Peyer's patch (tissue), 4 donors: ENCODE results near the gene MEGF10. TPM values are rescaled to one million over a fixed set of nuclear protein-coding genes. Genes with fewer than 3 reads are reported as not detected.

ENCODE experiments used
- DNase-seq, 3 donors: peaks; one replicate each; pipeline ENCODE4 v3.0.0-alpha.2; 2017 to 2019
- H3K27ac ChIP-seq, 4 donors: fragments of 200-600 bp; sonication (generic); one replicate each; pipeline ENCODE4 v1.5.1; 2016 to 2019
- H3K27me3 ChIP-seq, 2 donors: fragments of 200-600 bp; sonication (generic); one replicate each; pipeline ENCODE4 v1.5.1; 2019
- H3K36me3 ChIP-seq, 3 donors: fragments of 200-600 bp; sonication (generic); one replicate each; pipeline ENCODE4 v1.5.1; 2016 to 2019
- H3K4me1 ChIP-seq, 4 donors: fragments of 200-600 bp; sonication (generic); one replicate each; pipeline ENCODE4 v1.5.1; 2016 to 2019
- H3K4me3 ChIP-seq, 4 donors: fragments of 200-600 bp; sonication (generic); 1 replicate in 3 of 4; 2 replicates in 1 of 4; pipeline ENCODE4 v1.5.1; 2016 to 2019; ENCODE audit warnings: mild to moderate bottlenecking in 1 of 4
- H3K9me3 ChIP-seq, 4 donors: fragments of 200-600 bp; sonication (generic); one replicate each; pipeline ENCODE4 v1.5.1; 2016 to 2019; ENCODE audit warnings: mild to moderate bottlenecking in 1 of 4
- CTCF ChIP-seq, 6 experiments: fragments of 450-650 bp in 4 of 6; fragments of 200-600 bp in 2 of 6; sonication (generic) in 1 of 6; IDR thresholded peaks; one replicate each; pipeline ENCODE4 v1.5.1; 2017 to 2019; ENCODE audit warnings: antibody characterized with exemption in 6 of 6, mild to moderate bottlenecking in 3 of 6, moderate library complexity in 1 of 6
- POLR2A ChIP-seq, 2 donors: fragments of 450-650 bp; IDR thresholded peaks; one replicate each; pipeline ENCODE4 v1.5.1; 2017; ENCODE audit warnings: antibody characterized with exemption in 2 of 2, mild to moderate bottlenecking in 2 of 2, moderate library complexity in 2 of 2
- total RNA-seq, 4 donors: library from RNA; depleted of rRNA; stranded (reverse); fragments of >200 nt; gene quantifications; one replicate each; pipeline ENCODE4 v1.1.0, GENCODE V29; 2016

The MEGF10 gene
- total RNA-seq, 4 donors from 2014 or later: 0.13 to 2.5 (median 0.19) TPM; not detected in 1

GRCh38 chr5:127326431-127326830, 35.8 kb downstream of the MEGF10 start:
- Histone ChIP-seq H3K4me1 (no peaks in the 10 kb centered on the region), H3K36me3 (no peaks in the 10 kb centered on the region), H3K9me3 (no peaks in the 10 kb centered on the region), H3K27ac (no peak overlapping the region), H3K4me3 (no peak overlapping the region), H3K27me3 (no peaks in the 10 kb centered on the region)
- no peak for DNase-seq
- TF ChIP-seq POLR2A (IDR thresholded peaks at IDR 0.05): no peak

- DNase-seq: no peak
- H3K9me3 ChIP-seq: no peaks in the 10 kb centered on the region
- no peaks in the 10 kb centered on the region for H3K4me1 ChIP-seq
- no peak overlapping the region for H3K4me3 ChIP-seq
- no peaks in the 10 kb centered on the region for H3K27me3 ChIP-seq
- H3K36me3 ChIP-seq: no peaks in the 10 kb centered on the region
- TF ChIP-seq POLR2A (IDR thresholded peaks at IDR 0.05) (no peak), CTCF (IDR thresholded peaks at IDR 0.05) (no peak)
- no peak overlapping the region for H3K27ac ChIP-seq
Measured at GRCh38 chr5:127326976-127327755, 36.6 kb downstream of the MEGF10 start.

- Histone ChIP-seq H3K9me3 (no peaks in the 10 kb centered on the region), H3K4me1 (no peaks in the 10 kb centered on the region), H3K36me3 (no peaks in the 10 kb centered on the region), H3K27ac (no peak overlapping the region), H3K4me3 (no peak overlapping the region), H3K27me3 (no peaks in the 10 kb centered on the region)
- DNase-seq: no peak
- TF ChIP-seq POLR2A (IDR thresholded peaks at IDR 0.05) (no peak), CTCF (IDR thresholded peaks at IDR 0.05) (no peak)
Measured at GRCh38 chr5:127330116-127330515, 39.5 kb downstream of the MEGF10 start.

GRCh38 chr5:127331890-127332649, 41.5 kb downstream of the MEGF10 start:
- Histone ChIP-seq H3K27me3 (no peaks in the 10 kb centered on the region), H3K9me3 (no peaks in the 10 kb centered on the region), H3K27ac (no peak overlapping the region), H3K4me1 (no peaks in the 10 kb centered on the region), H3K36me3 (no peaks in the 10 kb centered on the region), H3K4me3 (no peak overlapping the region)
- no peak for DNase-seq
- no peak for TF ChIP-seq POLR2A (IDR thresholded peaks at IDR 0.05)
- TF ChIP-seq CTCF (IDR thresholded peaks at IDR 0.05): no peak

- TF ChIP-seq CTCF (IDR thresholded peaks at IDR 0.05) (no peak), POLR2A (IDR thresholded peaks at IDR 0.05) (no peak)
- Histone ChIP-seq H3K27ac (no peak overlapping the region), H3K4me1 (no peaks in the 10 kb centered on the region), H3K36me3 (no peaks in the 10 kb centered on the region), H3K4me3 (no peak overlapping the region), H3K9me3 (no peaks in the 10 kb centered on the region), H3K27me3 (no peaks in the 10 kb centered on the region)
- DNase-seq: no peak
Measured at GRCh38 chr5:127333483-127333882, 42.9 kb downstream of the MEGF10 start.

GRCh38 chr5:127335381-127335780, 44.8 kb downstream of the MEGF10 start:
- Histone ChIP-seq H3K9me3 (no peaks in the 10 kb centered on the region), H3K27me3 (no peaks in the 10 kb centered on the region), H3K4me1 (no peaks in the 10 kb centered on the region), H3K36me3 (no peaks in the 10 kb centered on the region), H3K27ac (no peak overlapping the region), H3K4me3 (no peak overlapping the region)
- no peak for DNase-seq
- no peak for TF ChIP-seq POLR2A (IDR thresholded peaks at IDR 0.05)
- no peak for TF ChIP-seq CTCF (IDR thresholded peaks at IDR 0.05)
